Loucy (cell line): ENCODE measurements around the gene FCER1A.

Experiments
- H2AFZ ChIP-seq: fragments of 200-600 bp; sonication (generic); 2 replicates; pipeline ENCODE4 v1.6.0; 2016; ENCODE audit warnings: antibody characterized with exemption, mild to moderate bottlenecking, low read length, moderate library complexity
- H3F3A ChIP-seq: fragments of 200-600 bp; 2 replicates; pipeline ENCODE4 v1.6.0; 2016; ENCODE audit warnings: antibody characterized with exemption, low read depth, mild to moderate bottlenecking
- H3K27me3 ChIP-seq: fragments of 200-600 bp; sonication (generic); 2 replicates; pipeline ENCODE4 v1.6.1; 2014; ENCODE audit warnings: low read length, mild to moderate bottlenecking; ENCODE audit not compliant: insufficient read depth, poor library complexity, severe bottlenecking
- H3K36me3 ChIP-seq: fragments of 200-600 bp; sonication (generic); 2 replicates; pipeline ENCODE4 v1.6.1; 2016; ENCODE audit warnings: low read length; ENCODE audit not compliant: insufficient read depth
- H3K4me1 ChIP-seq: fragments of 200-600 bp; sonication (generic); 2 replicates; pipeline ENCODE4 v1.5.1; 2014; ENCODE audit warnings: low read length, mild to moderate bottlenecking; ENCODE audit not compliant: insufficient read depth, poor library complexity, severe bottlenecking
- H3K4me2 ChIP-seq: fragments of 200-600 bp; sonication (generic); 2 replicates; pipeline ENCODE4 v1.6.0; 2014; ENCODE audit warnings: antibody characterized with exemption, low read length, low read depth, mild to moderate bottlenecking; ENCODE audit not compliant: poor library complexity, severe bottlenecking
- H3K4me3 ChIP-seq: fragments of 200-600 bp; sonication (generic); 2 replicates; pipeline ENCODE4 v1.5.1; 2014; ENCODE audit warnings: low read length, mild to moderate bottlenecking, mixed read lengths; ENCODE audit not compliant: poor library complexity, severe bottlenecking
- H3K79me2 ChIP-seq: fragments of 200-600 bp; sonication (generic); 2 replicates; pipeline ENCODE4 v1.6.1; 2014; ENCODE audit warnings: low read length; ENCODE audit not compliant: insufficient read depth
- H3K9ac ChIP-seq: fragments of 200-600 bp; sonication (generic); 2 replicates; pipeline ENCODE4 v1.6.0; 2014; ENCODE audit warnings: mild to moderate bottlenecking, low read depth, low read length, moderate library complexity; ENCODE audit not compliant: poor library complexity, severe bottlenecking
- H3K9me2 ChIP-seq: fragments of 200-600 bp; sonication (generic); replicated peaks from 2 replicates; pipeline ENCODE4 v1.6.1; 2016; ENCODE audit warnings: low read depth, low read length, mixed read lengths
- H3K9me3 ChIP-seq: fragments of 200-600 bp; sonication (generic); 2 replicates; pipeline ENCODE4 v1.6.1; 2014; ENCODE audit warnings: mild to moderate bottlenecking, antibody characterized with exemption, low read length, low read depth; ENCODE audit not compliant: insufficient read depth
- H4K20me1 ChIP-seq: fragments of 200-600 bp; sonication (generic); 2 replicates; pipeline ENCODE4 v1.6.0; 2014; ENCODE audit warnings: antibody characterized with exemption, low read length, mild to moderate bottlenecking; ENCODE audit not compliant: insufficient read depth, poor library complexity, severe bottlenecking
- EZH2phosphoT487 ChIP-seq: fragments of 200-600 bp; IDR thresholded peaks from 2 replicates; pipeline ENCODE4 v1.6.1; 2018; ENCODE audit warnings: antibody characterized with exemption, mild to moderate bottlenecking, moderate library complexity, borderline replicate concordance
- TF ChIP-seq, protein P1 (sequence below): fragments of 200-600 bp; sonication (generic); conservative IDR thresholded peaks from 2 replicates; pipeline ENCODE4 v1.5.1; 2014; ENCODE audit warnings: mild to moderate bottlenecking, antibody characterized with exemption, low read length

Gene FCER1A

DNA sequence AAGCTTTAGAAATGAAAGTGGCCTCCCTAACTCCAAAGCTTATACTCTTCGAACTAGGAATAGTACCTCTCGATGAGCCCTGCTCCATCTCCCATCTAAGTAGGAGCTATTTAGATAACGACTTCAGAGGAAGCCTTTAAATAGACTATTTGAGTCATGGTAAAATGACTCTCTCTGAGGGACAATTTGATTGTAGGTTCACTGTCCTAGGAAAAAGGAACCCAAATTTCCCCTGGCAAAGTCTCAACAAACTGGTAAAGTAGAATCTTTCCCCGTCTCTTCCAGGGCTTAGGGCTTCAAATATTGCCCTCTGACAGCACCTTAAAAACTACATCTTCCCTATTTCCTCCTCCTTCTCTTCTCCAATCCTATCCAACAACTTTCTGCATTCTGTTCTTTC lies 2.0 kb upstream of the FCER1A start:
- Histone ChIP-seq H3K79me2 (no peaks in the 10 kb centered on the region), H3F3A (no peaks in the 10 kb centered on the region), H3K4me3 (no peak overlapping the region), H3K27me3 (no peaks in the 10 kb centered on the region), H3K4me2 (no peak overlapping the region), H2AFZ (no peak overlapping the region), H3K9ac (no peak overlapping the region), H3K4me1 (no peaks in the 10 kb centered on the region), H3K36me3 (no peaks in the 10 kb centered on the region), H4K20me1 (no peaks in the 10 kb centered on the region), H3K9me3 (no peaks in the 10 kb centered on the region), H3K9me2 (no peaks in the 10 kb centered on the region)
- TF ChIP-seq EZH2phosphoT487 = no peak
- TF ChIP-seq, protein P1, sequence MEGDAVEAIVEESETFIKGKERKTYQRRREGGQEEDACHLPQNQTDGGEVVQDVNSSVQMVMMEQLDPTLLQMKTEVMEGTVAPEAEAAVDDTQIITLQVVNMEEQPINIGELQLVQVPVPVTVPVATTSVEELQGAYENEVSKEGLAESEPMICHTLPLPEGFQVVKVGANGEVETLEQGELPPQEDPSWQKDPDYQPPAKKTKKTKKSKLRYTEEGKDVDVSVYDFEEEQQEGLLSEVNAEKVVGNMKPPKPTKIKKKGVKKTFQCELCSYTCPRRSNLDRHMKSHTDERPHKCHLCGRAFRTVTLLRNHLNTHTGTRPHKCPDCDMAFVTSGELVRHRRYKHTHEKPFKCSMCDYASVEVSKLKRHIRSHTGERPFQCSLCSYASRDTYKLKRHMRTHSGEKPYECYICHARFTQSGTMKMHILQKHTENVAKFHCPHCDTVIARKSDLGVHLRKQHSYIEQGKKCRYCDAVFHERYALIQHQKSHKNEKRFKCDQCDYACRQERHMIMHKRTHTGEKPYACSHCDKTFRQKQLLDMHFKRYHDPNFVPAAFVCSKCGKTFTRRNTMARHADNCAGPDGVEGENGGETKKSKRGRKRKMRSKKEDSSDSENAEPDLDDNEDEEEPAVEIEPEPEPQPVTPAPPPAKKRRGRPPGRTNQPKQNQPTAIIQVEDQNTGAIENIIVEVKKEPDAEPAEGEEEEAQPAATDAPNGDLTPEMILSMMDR = no peak

DNA sequence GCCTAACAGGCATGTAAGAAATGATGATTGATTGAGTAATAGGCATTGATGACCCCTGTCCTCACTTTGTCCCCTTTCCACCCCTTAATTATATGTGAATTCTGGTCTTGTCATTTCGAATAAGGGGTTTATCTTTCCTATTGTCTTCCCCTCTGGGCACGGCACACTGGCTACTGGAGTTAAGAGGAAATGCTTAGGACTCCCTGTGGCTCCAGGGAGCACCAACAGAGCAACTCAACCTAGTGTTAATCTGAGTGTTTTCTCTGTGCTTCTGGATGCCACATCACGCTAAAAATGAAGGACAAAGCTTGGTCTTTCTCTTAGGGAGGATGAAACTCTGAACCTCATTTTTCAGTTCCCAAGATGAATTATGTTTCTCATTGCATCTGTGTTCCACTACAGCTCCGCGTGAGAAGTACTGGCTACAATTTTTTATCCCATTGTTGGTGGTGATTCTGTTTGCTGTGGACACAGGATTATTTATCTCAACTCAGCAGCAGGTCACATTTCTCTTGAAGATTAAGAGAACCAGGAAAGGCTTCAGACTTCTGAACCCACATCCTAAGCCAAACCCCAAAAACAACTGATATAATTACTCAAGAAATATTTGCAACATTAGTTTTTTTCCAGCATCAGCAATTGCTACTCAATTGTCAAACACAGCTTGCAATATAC lies 5.3 kb downstream of the FCER1A start:
- no peaks in the 10 kb centered on the region for H3F3A ChIP-seq
- H2AFZ ChIP-seq = no peak overlapping the region
- H3K36me3 ChIP-seq = no peaks in the 10 kb centered on the region
- no peaks in the 10 kb centered on the region for H4K20me1 ChIP-seq
- no peak overlapping the region for H3K9ac ChIP-seq
- TF ChIP-seq, protein P1 = no peak
- no peak for TF ChIP-seq EZH2phosphoT487
- no peak overlapping the region for H3K4me2 ChIP-seq
- H3K27me3 ChIP-seq = no peaks in the 10 kb centered on the region
- no peaks in the 10 kb centered on the region for H3K9me2 ChIP-seq
- H3K4me1 ChIP-seq = no peaks in the 10 kb centered on the region
- H3K79me2 ChIP-seq = no peaks in the 10 kb centered on the region
- H3K9me3 ChIP-seq = no peaks in the 10 kb centered on the region
- no peak overlapping the region for H3K4me3 ChIP-seq

DNA sequence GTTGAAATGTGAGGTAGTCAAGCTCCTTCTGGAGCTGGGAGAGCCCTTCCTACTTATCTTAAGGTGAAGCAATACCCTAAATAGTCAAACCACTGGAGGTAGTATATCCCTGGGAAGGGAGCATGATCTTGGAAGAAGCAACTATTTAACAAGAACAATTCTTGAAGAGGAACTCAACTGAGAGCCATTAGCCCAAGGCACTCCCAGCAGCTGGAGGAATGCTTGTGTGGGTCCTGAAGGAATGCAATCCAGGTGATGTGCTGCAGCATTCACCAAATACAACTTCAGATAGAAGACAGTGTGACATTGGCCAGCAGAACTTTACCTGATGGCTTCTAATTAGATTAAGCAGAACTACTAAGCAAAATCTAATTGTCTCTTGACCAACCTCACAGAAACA lies 9.5 kb downstream of the FCER1A start:
- Histone ChIP-seq H3K79me2 (no peaks in the 10 kb centered on the region), H4K20me1 (no peaks in the 10 kb centered on the region), H3K36me3 (no peaks in the 10 kb centered on the region), H3F3A (no peaks in the 10 kb centered on the region), H3K4me3 (no peak overlapping the region), H3K9ac (no peak overlapping the region), H2AFZ (no peak overlapping the region), H3K4me2 (no peak overlapping the region), H3K27me3 (no peaks in the 10 kb centered on the region), H3K4me1 (no peaks in the 10 kb centered on the region), H3K9me2 (no peaks in the 10 kb centered on the region), H3K9me3 (no peaks in the 10 kb centered on the region)
- TF ChIP-seq, protein P1 = no peak
- no peak for TF ChIP-seq EZH2phosphoT487
